NCI-H1694 (cell line): ENCODE results near the gene GALNS.

Experiments used
- DNase-seq: peaks from one replicate; lab custom pipeline; 2025; lab: John Stamatoyannopoulos, UW

GALNS gene

DNA sequence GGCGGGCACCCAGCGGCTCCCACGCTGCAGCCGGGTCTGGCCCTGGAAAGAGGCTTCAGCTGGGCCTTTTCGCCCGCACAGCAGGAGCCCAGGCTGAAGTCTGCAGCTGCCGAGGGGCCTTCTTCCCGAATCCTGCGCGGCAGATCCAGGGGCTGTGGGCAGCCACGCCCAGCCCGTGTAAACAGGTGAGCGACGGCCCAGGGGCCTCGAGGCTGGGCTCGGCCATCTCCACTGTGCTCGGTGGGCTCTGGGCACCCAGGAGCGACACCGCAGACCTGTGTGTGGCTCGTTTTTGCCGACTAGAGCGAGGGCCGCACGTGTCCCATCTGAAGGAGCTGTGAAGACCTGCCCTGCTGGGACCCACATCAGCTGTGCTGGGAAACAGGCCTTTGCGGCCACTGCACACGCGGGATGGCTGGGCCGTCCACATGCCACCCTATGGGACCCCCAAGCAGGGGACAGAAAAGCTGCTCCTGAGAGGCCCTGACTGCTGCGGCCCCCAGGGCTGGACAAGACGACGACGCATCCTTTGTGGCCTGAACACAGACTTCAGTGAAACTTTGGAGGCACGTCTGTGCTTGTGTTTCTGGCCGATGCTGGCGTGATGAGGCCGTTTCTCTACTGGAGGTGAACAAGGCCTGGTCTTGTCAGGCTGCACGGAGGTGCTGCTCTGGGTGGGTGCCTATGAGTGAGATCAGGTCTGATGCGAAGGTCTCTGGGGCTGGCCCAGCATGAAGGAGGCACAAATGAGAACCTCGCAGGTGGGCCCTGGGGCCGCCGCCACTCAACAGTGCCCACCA lies 39.8 kb downstream of the GALNS start:
- no peak for DNase-seq

DNA sequence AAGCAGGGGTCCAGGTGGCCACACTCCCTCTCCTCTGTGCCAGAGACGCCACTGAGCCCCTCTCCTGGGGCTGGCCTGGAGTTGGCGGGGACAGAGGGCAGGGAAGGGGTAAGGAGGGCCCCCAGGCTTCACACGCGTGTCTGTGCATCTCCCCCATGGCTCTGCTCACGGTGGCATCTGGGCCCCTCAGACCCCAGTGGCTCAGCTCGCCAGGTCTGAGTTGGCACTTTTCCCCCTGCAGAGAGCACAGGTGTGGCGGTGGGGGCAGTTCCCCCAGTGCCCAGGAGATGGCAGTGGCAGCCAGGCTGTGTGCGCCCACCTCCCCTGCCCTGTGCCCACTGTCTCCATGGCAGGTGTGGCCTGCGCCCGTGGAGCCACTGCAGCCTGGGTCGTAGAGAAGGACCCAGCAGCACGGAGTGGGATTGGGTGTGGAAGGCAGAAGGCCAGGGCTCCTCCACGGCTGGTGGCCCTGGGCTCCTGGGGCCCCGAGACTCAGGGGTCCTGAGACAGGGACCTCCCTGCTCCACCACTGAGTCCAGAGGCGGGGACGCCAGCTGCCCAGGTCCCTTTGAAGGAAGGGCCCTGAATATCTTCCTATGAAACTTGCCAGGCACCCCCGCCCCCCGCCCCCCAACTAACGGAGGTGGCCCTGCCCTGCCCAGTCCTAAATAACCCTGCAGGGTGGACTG lies 40.7 kb downstream of the GALNS start:
- DNase-seq = peak; percentile 20

DNA sequence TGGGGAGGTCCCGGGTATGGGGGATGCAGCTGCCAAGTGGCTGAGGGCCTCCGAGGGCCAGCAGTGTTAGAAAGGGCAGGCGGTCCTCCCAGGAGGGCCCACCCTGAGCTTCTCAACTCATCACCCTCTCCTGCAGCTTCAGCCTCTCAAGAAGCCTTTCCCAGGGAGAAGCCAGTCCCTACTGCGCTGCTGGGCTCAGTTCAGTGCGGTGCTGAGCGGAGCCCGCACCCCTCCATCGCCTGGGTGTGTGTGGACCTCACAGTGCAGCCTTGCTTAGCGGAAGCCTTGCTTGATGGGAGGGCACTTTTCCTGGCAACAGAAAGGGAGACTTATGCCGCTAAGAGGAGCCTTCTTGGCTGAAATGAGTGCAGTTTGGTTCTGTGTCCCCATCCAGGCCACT lies 41.5 kb downstream of the GALNS start:
- no peak for DNase-seq

GRCh38 chr16:88814144-88814502 lies 42.6 kb downstream of the GALNS start:
- no peak for DNase-seq

- DNase-seq = no peak
Observed at GRCh38 chr16:88813269-88814143, 43.2 kb downstream of the GALNS start.

- no peak for DNase-seq
Observed at GRCh38 chr16:88812513-88813268, 44.1 kb downstream of the GALNS start.

- peak; percentile 61 for DNase-seq
Observed at GRCh38 chr16:88811769-88812512, 44.8 kb downstream of the GALNS start, which contains the start of gene APRT. Gene APRT (minus strand): TSS chr16:88811928. CDS start chr16:88811899, 29 bp downstream.

DNA sequence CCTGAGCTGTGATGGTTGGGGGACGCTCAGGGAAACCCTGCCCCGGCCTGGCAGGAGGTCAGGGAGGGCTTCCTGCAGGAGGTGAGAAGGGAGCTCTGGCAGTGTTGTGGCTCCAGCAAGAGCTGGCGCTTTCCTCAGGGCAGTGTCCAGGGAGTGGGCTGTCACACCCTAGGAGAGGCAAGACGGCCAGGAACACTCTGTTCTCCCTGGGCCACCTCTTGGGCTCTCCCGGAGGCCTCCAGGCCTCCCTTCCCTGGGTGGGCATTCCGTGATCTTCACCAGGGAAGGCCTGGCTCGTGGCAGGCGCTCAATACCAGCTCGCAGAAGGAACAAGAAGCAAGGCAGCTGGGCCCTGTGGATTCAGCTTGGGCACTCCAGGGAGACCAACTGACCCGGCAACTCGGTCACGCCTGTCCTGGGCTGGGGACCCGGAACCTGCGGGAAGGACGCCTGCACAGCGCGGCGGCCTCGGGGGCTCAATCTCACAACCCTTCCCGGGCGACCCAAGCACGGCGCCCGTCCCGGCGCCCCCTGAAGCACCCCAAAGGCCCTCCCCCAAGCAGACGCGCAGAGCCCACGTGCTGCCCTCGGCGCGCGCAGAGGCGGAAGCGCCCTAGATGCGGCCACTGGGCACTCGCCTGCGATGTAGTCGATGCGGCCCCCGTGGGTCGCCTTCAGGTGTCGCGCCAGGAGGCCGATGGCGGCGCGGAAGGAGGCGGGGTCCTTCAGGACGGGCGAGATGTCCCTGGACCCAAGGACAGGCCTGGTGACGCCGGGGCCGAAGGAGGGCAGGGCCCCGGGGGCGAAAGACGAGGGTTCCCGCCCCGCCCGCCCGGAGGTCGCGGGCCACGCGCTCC lies 45.6 kb downstream of the GALNS start:
- peak; percentile 43 for DNase-seq

DNA sequence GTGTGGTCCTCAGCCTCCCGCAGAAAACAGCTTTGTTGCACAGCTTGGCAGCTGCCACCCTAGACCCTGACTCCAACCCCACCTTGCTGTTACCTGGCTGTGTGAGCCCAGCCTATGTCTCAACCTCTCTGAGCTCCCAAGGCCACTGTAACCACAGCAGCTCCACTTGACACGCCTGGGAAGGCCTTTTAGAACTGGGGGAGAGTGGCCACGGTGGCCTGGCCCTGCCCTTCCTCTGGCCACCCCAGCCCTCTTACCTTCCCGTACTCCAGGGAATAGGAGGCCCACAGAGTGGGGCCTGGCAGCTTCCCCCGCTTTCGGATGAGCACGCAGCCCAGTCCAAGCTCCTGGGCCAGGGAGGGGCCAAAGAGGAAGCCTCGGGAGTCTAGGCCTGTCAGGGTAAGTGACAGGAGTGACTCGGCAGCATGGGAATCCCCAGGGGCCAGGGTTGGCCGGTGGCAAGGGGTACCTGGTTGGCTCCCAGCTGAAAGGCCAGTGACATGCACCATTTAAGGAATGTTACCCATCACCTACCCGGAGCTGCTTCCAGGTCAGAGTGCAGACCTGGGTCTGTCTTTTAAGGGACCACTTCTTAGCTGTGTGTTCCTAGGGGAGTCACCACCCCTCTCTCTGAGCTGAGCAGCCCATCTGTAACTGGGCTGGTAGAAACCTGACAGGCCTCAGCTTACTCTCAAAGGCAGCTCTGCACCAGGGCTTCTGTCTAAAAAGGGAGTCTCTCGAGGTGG lies 46.4 kb downstream of the GALNS start:
- DNase-seq = no peak

DNA sequence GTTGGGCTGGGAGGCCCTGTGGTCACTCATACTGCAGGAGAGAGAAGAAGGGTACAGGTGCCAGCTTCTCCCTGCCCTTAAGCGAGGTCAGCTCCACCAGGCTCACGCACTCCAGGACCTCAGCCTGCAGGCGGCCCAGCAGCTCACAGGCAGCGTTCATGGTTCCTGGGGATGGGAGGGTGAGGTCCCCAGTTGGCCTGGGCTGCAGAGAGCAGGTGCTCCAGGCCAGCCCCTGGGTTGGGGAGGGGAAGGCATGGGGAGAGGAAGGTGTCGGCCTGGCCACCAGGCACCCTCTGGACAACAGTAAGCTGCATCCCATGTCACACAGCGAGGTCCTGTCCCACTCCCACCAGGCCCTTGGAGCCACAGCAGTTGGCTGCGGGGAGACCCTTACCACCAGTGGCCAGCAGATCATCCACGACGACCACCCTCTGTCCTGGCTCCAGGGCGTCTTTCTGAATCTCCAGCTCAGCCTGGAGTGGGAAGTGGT lies 47.0 kb downstream of the GALNS start:
- DNase-seq = no peak

DNA sequence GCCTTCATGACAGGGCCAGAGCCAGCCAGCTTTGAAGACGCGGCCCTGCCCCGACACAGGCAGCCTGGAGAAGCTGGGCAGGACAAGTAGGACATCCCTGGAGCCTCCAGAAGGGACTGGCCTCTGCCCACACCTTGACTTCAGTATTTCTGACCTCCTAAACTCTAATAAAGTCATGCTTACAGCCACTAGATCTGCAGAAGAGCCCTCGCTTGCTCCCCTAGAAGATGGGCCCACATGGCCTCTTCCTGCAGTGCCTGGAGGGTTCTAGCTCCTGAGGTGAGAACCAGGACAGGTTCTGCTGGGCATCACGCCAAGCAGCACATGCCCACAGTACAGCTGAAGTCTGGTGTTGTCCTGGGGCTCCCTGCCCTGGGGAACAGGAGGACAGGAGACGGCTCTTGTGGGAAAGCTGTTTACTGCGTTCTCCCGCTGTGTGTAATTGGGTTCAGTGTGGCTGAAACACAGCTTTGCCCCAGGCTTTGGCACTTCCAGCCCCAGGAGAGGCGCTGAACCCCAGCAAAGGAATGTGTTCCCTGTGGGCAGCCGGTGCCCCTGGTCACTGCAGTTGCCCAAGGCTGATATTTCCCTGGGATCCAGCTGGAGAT lies 47.6 kb downstream of the GALNS start:
- no peak for DNase-seq

GRCh38 chr16:88807626-88808453 lies 48.9 kb downstream of the GALNS start:
- no peak for DNase-seq

DNA sequence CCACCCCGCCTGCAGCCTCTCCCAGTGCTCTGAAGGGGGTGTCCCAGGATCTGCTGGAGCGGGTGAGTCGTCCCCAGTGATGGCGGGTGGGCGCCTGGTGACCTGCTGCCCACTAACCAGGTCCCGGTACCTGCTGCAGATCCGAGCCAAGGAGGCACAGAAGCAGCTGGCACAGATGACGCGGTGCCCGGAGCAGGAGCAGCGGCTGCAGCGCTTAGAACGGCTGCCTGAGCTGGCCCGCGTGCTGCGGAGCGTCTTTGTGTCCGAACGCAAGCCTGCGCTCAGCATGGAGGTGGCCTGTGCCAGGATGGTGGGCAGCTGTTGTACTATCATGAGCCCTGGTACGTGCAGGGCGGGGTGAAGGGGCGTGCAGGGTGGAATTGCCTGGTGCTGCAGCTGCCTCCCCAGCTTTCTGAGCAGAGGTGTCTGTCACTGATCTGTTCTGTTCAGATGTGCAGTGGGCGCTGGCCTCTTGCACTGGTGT lies 49.6 kb downstream of the GALNS start:
- DNase-seq = no peak

- DNase-seq = no peak
Observed at GRCh38 chr16:88806491-88807111, 50.1 kb downstream of the GALNS start.

DNA sequence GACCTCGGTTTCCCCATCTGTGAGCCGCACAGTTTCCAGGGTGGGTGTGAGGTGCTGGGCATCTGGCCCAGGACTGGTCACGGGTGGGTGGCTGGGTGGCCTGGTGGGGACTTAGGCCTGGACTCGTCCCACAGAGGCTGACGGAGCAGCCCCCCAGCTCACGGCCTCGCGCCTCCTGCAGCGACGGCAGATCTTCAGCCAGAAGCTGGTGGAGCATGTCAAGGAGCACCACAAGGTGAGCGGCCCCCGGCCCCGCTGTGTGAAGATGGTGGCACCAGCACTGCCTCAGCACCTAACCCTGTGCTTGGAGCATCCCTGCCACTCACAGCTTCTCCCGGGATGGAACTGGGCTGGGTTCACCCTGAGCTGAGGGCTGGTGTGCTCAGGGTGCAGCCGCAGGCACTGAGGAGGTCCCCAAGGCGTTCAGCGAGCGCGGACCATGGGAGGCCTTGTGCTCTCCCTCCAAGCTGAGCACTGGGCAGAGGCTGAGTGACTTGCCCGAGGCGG lies 50.8 kb downstream of the GALNS start:
- DNase-seq = no peak

GRCh38 chr16:88805340-88805715 lies 51.4 kb downstream of the GALNS start:
- no peak for DNase-seq
